ENCODE data around the gene PTPRM. TPM values are rescaled to one million over a fixed set of nuclear protein-coding genes. Genes with fewer than 3 reads are reported as not detected.

PTPRM gene
- total and polyA plus RNA-seq, 2 experiments from 2014 or later, result 30.9 to 62.8 TPM

GRCh38 chr18:8095947-8096570 is 528.9 kb downstream of the PTPRM start:
- in situ Hi-C loops (cut with MboI), result no loop called here
- no peak overlapping the region for H3K27ac ChIP-seq
- no peaks in the 10 kb centered on the region for H3K27me3 ChIP-seq (replicated peaks; ENCODE audit: insufficient read depth)
- no peaks in the 10 kb centered on the region for H3F3A ChIP-seq (ENCODE audit: insufficient read depth)
- H3K4me2 ChIP-seq (ENCODE audit: unreplicated experiment), result no peak overlapping the region
- H3K9me3 ChIP-seq (ENCODE audit: low read depth), result no peaks in the 10 kb centered on the region
- H3K4me1 ChIP-seq (ENCODE audit: insufficient read depth), result no peaks in the 10 kb centered on the region
- 98% methylated on average over 10 of the region's 10 CpGs for WGBS, 2 experiments (ENCODE audit: low coverage in 1 of 2, low lambda C conversion rate in 2 of 2, missing lambda C conversion rate in 2 of 2)
- no peak overlapping the region for H2AFZ ChIP-seq
- no peaks in the 10 kb centered on the region for H4K20me1 ChIP-seq (ENCODE audit: insufficient read depth)
- H3K9me2 ChIP-seq (ENCODE audit: insufficient read depth), result no peaks in the 10 kb centered on the region
- TF ChIP-seq EZH2 (IDR thresholded peaks at IDR 0.05; ENCODE audit: insufficient read depth, poor library complexity, severe bottlenecking) (no peak), EZH2phosphoT487 (IDR thresholded peaks at IDR 0.05; ENCODE audit: insufficient read depth, low read depth) (no peak)
- H3K79me2 ChIP-seq (ENCODE audit: insufficient read depth), result no peaks in the 10 kb centered on the region
- no peak overlapping the region for H3K4me3 ChIP-seq
- no peak overlapping the region for H3K9ac ChIP-seq
- no peak for DNase-seq
- no peaks in the 10 kb centered on the region; the same call in 1 of the 2 replicates for H3K36me3 ChIP-seq (ENCODE audit: low read depth)

GRCh38 chr18:8097399-8097798 is 530.3 kb downstream of the PTPRM start:
- Histone ChIP-seq H3F3A (ENCODE audit: insufficient read depth) (no peaks in the 10 kb centered on the region), H2AFZ (no peak overlapping the region), H3K27ac (no peak overlapping the region), H3K9ac (no peak overlapping the region), H3K27me3 (replicated peaks; ENCODE audit: insufficient read depth) (no peaks in the 10 kb centered on the region), H3K9me2 (ENCODE audit: insufficient read depth) (no peaks in the 10 kb centered on the region), H3K4me1 (ENCODE audit: insufficient read depth) (no peaks in the 10 kb centered on the region), H3K79me2 (ENCODE audit: insufficient read depth) (no peaks in the 10 kb centered on the region), H3K9me3 (ENCODE audit: low read depth) (no peaks in the 10 kb centered on the region), H3K4me3 (no peak overlapping the region), H3K36me3 (ENCODE audit: low read depth) (peaks cover 2% of the 10 kb centered on the region; the same call in 1 of the 2 replicates), H4K20me1 (ENCODE audit: insufficient read depth) (no peaks in the 10 kb centered on the region), H3K4me2 (ENCODE audit: unreplicated experiment) (no peak overlapping the region)
- TF ChIP-seq EZH2 (IDR thresholded peaks at IDR 0.05; ENCODE audit: insufficient read depth, poor library complexity, severe bottlenecking), result no peak
- TF ChIP-seq EZH2phosphoT487 (IDR thresholded peaks at IDR 0.05; ENCODE audit: insufficient read depth, low read depth), result no peak
- in situ Hi-C loops (cut with MboI), result no loop called here
- DNase-seq, result no peak

GRCh38 chr18:8097927-8098326 is 530.8 kb downstream of the PTPRM start:
- Histone ChIP-seq H3K27ac (no peak overlapping the region), H3K4me3 (no peak overlapping the region), H3K9ac (no peak overlapping the region), H3K27me3 (replicated peaks; ENCODE audit: insufficient read depth) (no peaks in the 10 kb centered on the region), H3K4me2 (ENCODE audit: unreplicated experiment) (no peak overlapping the region), H3K4me1 (ENCODE audit: insufficient read depth) (no peaks in the 10 kb centered on the region), H3K36me3 (ENCODE audit: low read depth) (peaks cover 6% of the 10 kb centered on the region; the same call in 1 of the 2 replicates), H3K79me2 (ENCODE audit: insufficient read depth) (no peaks in the 10 kb centered on the region), H3K9me2 (ENCODE audit: insufficient read depth) (no peaks in the 10 kb centered on the region), H3F3A (ENCODE audit: insufficient read depth) (no peaks in the 10 kb centered on the region), H2AFZ (no peak overlapping the region), H3K9me3 (ENCODE audit: low read depth) (no peaks in the 10 kb centered on the region), H4K20me1 (ENCODE audit: insufficient read depth) (no peaks in the 10 kb centered on the region)
- 55 to 76% methylated on average over 1 of the region's 1 CpG for WGBS, 2 experiments (ENCODE audit: low coverage in 1 of 2, low lambda C conversion rate in 2 of 2, missing lambda C conversion rate in 2 of 2)
- TF ChIP-seq EZH2 (IDR thresholded peaks at IDR 0.05; ENCODE audit: insufficient read depth, poor library complexity, severe bottlenecking) (no peak), EZH2phosphoT487 (IDR thresholded peaks at IDR 0.05; ENCODE audit: insufficient read depth, low read depth) (no peak)
- DNase-seq, result no peak
- in situ Hi-C loops (cut with MboI), result no loop called here

- Histone ChIP-seq H3K9me3 (ENCODE audit: low read depth) (no peaks in the 10 kb centered on the region), H2AFZ (no peak overlapping the region), H3K27ac (no peak overlapping the region), H3K79me2 (ENCODE audit: insufficient read depth) (no peaks in the 10 kb centered on the region), H3K4me3 (no peak overlapping the region), H3K9ac (no peak overlapping the region), H3K36me3 (ENCODE audit: low read depth) (peaks cover 6% of the 10 kb centered on the region; the same call in 1 of the 2 replicates), H3K27me3 (replicated peaks; ENCODE audit: insufficient read depth) (no peaks in the 10 kb centered on the region), H3K4me1 (ENCODE audit: insufficient read depth) (no peaks in the 10 kb centered on the region), H4K20me1 (ENCODE audit: insufficient read depth) (no peaks in the 10 kb centered on the region), H3K4me2 (ENCODE audit: unreplicated experiment) (no peak overlapping the region), H3K9me2 (ENCODE audit: insufficient read depth) (no peaks in the 10 kb centered on the region), H3F3A (ENCODE audit: insufficient read depth) (no peaks in the 10 kb centered on the region)
- no peak for TF ChIP-seq EZH2 (IDR thresholded peaks at IDR 0.05; ENCODE audit: insufficient read depth, poor library complexity, severe bottlenecking)
- TF ChIP-seq EZH2phosphoT487 (IDR thresholded peaks at IDR 0.05; ENCODE audit: insufficient read depth, low read depth), result no peak
- DNase-seq, result no peak
- 94 to 98% methylated on average over 4 of the region's 4 CpGs for WGBS, 2 experiments (ENCODE audit: low coverage in 1 of 2, low lambda C conversion rate in 2 of 2, missing lambda C conversion rate in 2 of 2)
- in situ Hi-C loops (cut with MboI), result no loop called here
Measured at GRCh38 chr18:8106603-8107002, 539.5 kb downstream of the PTPRM start.
